IgD-negative memory B cell (primary cell): ENCODE results near the gene TCFL5. TPM values are rescaled to one million over a fixed set of nuclear protein-coding genes. Genes with fewer than 3 reads are reported as not detected.

Experiments
- H3K27ac Mint-ChIP-seq, 3 donors: one replicate each; pipeline ENCODE4 v1.8.0; 2020 to 2022; ENCODE audit warnings: mild to moderate bottlenecking in 3 of 3, mixed read lengths in 3 of 3, moderate library complexity in 1 of 3
- H3K27me3 Mint-ChIP-seq: one replicate; pipeline ENCODE4 v1.8.0; 2021; ENCODE audit warnings: mixed read lengths
- H3K36me3 Mint-ChIP-seq: one replicate; pipeline ENCODE4 v1.8.0; 2020; ENCODE audit warnings: mild to moderate bottlenecking, mixed read lengths
- H3K4me1 Mint-ChIP-seq, 3 donors: one replicate each; pipeline ENCODE4 v1.8.0; 2020 to 2022; ENCODE audit warnings: mixed read lengths in 3 of 3, mild to moderate bottlenecking in 1 of 3
- H3K4me3 Mint-ChIP-seq, 4 donors: one replicate each; pipeline ENCODE4 v1.8.0; 2020 to 2022; ENCODE audit warnings: mild to moderate bottlenecking in 4 of 4, mixed read lengths in 4 of 4, moderate library complexity in 3 of 4
- H3K9me3 Mint-ChIP-seq, 3 donors: one replicate each; pipeline ENCODE4 v1.8.0; 2020 to 2021; ENCODE audit warnings: mixed read lengths in 3 of 3, mild to moderate bottlenecking in 1 of 3
- polyA plus RNA-seq: library from polyadenylated mRNA; unstranded; fragments of 300-500 nt; fragmentation: Illumina TruSeq; gene quantifications from one replicate; pipeline ENCODE4 v1.2.3, GENCODE V29; 2021

The TCFL5 gene
- polyA plus RNA-seq, 1 donor from 2014 or later, result 1.2 TPM

- no peak within 1 kb of the TSS for H3K27ac Mint-ChIP-seq
- H3K4me1 Mint-ChIP-seq, result peaks cover 0 to 11% (median 6%) of the 10 kb centered on the region in 3 donors
- H3K9me3 Mint-ChIP-seq, result no peaks in the 10 kb centered on the region
- peaks cover 25% of the 10 kb centered on the region for H3K27me3 Mint-ChIP-seq
- H3K36me3 Mint-ChIP-seq, result no peaks in the 10 kb centered on the region
- peak within 1 kb of the TSS; percentile 8 to 85 (median 37) for H3K4me3 Mint-ChIP-seq
Observed at GRCh38 chr20:62816884-62817873, 44.4 kb downstream of the TCFL5 start, which contains the start of gene COL9A3. Gene COL9A3, plus strand, starts transcription at chr20:62817050. Its CDS starts 15 bp downstream, at chr20:62817065.

- H3K4me1 Mint-ChIP-seq, result peaks cover 0 to 11% (median 6%) of the 10 kb centered on the region in 3 donors
- peak overlapping the region; percentile 8 to 85 (median 37) for H3K4me3 Mint-ChIP-seq
- no peaks in the 10 kb centered on the region for H3K36me3 Mint-ChIP-seq
- H3K9me3 Mint-ChIP-seq, result no peaks in the 10 kb centered on the region
- no peak overlapping the region for H3K27ac Mint-ChIP-seq
- H3K27me3 Mint-ChIP-seq, result peaks cover 25% of the 10 kb centered on the region
Observed at GRCh38 chr20:62816031-62816883, 45.4 kb downstream of the TCFL5 start.

- Mint-ChIP-seq H3K9me3 (no peaks in the 10 kb centered on the region), H3K27me3 (peaks cover 24% of the 10 kb centered on the region), H3K36me3 (no peaks in the 10 kb centered on the region), H3K4me3 (peak overlapping the region in 3 of 4 donors; percentile 19 to 85 (median 55)), H3K4me1 (peaks cover 0 to 11% (median 6%) of the 10 kb centered on the region in 3 donors), H3K27ac (peak overlapping the region in 1 of 3 donors; percentile 16)
Observed at GRCh38 chr20:62815066-62815991, 46.3 kb downstream of the TCFL5 start.

- Mint-ChIP-seq H3K27ac (peak overlapping the region in 2 of 3 donors; percentile 42 to 46), H3K9me3 (no peaks in the 10 kb centered on the region), H3K4me1 (peaks cover 0 to 11% (median 6%) of the 10 kb centered on the region in 3 donors), H3K4me3 (peak overlapping the region in 1 of 4 donors; percentile 58), H3K27me3 (peaks cover 23% of the 10 kb centered on the region), H3K36me3 (no peaks in the 10 kb centered on the region)
Observed at GRCh38 chr20:62814709-62815065, 46.9 kb downstream of the TCFL5 start.

- peaks cover 23% of the 10 kb centered on the region for H3K27me3 Mint-ChIP-seq
- no peaks in the 10 kb centered on the region for H3K36me3 Mint-ChIP-seq
- peak overlapping the region in 2 of 3 donors; percentile 42 to 46 for H3K27ac Mint-ChIP-seq
- H3K9me3 Mint-ChIP-seq, result no peaks in the 10 kb centered on the region
- peak overlapping the region in 1 of 4 donors; percentile 58 for H3K4me3 Mint-ChIP-seq
- H3K4me1 Mint-ChIP-seq, result peaks cover 0 to 11% (median 6%) of the 10 kb centered on the region in 3 donors
Observed at GRCh38 chr20:62814060-62814708, 47.4 kb downstream of the TCFL5 start.

GRCh38 chr20:62813588-62813987 is 48.0 kb downstream of the TCFL5 start:
- Mint-ChIP-seq H3K27ac (no peak overlapping the region), H3K36me3 (no peaks in the 10 kb centered on the region), H3K4me1 (peaks cover 0 to 11% (median 6%) of the 10 kb centered on the region in 3 donors), H3K4me3 (no peak overlapping the region), H3K27me3 (peaks cover 23% of the 10 kb centered on the region), H3K9me3 (no peaks in the 10 kb centered on the region)

GRCh38 chr20:62812907-62813200 is 48.8 kb downstream of the TCFL5 start:
- Mint-ChIP-seq H3K4me3 (no peak overlapping the region), H3K36me3 (peaks cover 4% of the 10 kb centered on the region), H3K4me1 (peaks cover 6 to 15% (median 10%) of the 10 kb centered on the region in 3 donors), H3K27ac (no peak overlapping the region), H3K9me3 (no peaks in the 10 kb centered on the region), H3K27me3 (peaks cover 18% of the 10 kb centered on the region)

- peak overlapping the region in 1 of 3 donors; percentile 82 for H3K27ac Mint-ChIP-seq
- no peak overlapping the region for H3K4me3 Mint-ChIP-seq
- peaks cover 4% of the 10 kb centered on the region for H3K36me3 Mint-ChIP-seq
- no peaks in the 10 kb centered on the region for H3K9me3 Mint-ChIP-seq
- peaks cover 6 to 19% (median 11%) of the 10 kb centered on the region in 3 donors for H3K4me1 Mint-ChIP-seq
- peaks cover 18% of the 10 kb centered on the region for H3K27me3 Mint-ChIP-seq
Observed at GRCh38 chr20:62812181-62812906, 49.3 kb downstream of the TCFL5 start.

GRCh38 chr20:62811720-62812119 is 49.9 kb downstream of the TCFL5 start:
- H3K4me3 Mint-ChIP-seq, result no peak overlapping the region
- peaks cover 18% of the 10 kb centered on the region for H3K27me3 Mint-ChIP-seq
- peaks cover 6 to 20% (median 15%) of the 10 kb centered on the region in 3 donors for H3K4me1 Mint-ChIP-seq
- H3K27ac Mint-ChIP-seq, result peak overlapping the region in 1 of 3 donors; percentile 82
- peaks cover 4% of the 10 kb centered on the region for H3K36me3 Mint-ChIP-seq
- no peaks in the 10 kb centered on the region for H3K9me3 Mint-ChIP-seq

- Mint-ChIP-seq H3K4me1 (peaks cover 6 to 22% (median 16%) of the 10 kb centered on the region in 3 donors), H3K27ac (no peak overlapping the region), H3K36me3 (peaks cover 4% of the 10 kb centered on the region), H3K27me3 (peaks cover 16% of the 10 kb centered on the region), H3K9me3 (no peaks in the 10 kb centered on the region), H3K4me3 (no peak overlapping the region)
Observed at GRCh38 chr20:62811320-62811719, 50.3 kb downstream of the TCFL5 start.

GRCh38 chr20:62809530-62810428 is 51.8 kb downstream of the TCFL5 start:
- H3K4me1 Mint-ChIP-seq, result peaks cover 6 to 20% (median 15%) of the 10 kb centered on the region in 3 donors
- H3K9me3 Mint-ChIP-seq, result no peaks in the 10 kb centered on the region
- H3K27ac Mint-ChIP-seq, result no peak overlapping the region
- H3K27me3 Mint-ChIP-seq, result peaks cover 4% of the 10 kb centered on the region
- H3K4me3 Mint-ChIP-seq, result peak overlapping the region in 1 of 4 donors; percentile 68
- H3K36me3 Mint-ChIP-seq, result peaks cover 4% of the 10 kb centered on the region

- Mint-ChIP-seq H3K27me3 (no peaks in the 10 kb centered on the region), H3K9me3 (no peaks in the 10 kb centered on the region), H3K36me3 (peaks cover 4% of the 10 kb centered on the region), H3K4me1 (peaks cover 12 to 24% (median 16%) of the 10 kb centered on the region in 3 donors), H3K27ac (peak overlapping the region in 2 of 3 donors; percentile 89 to 93), H3K4me3 (peak overlapping the region; percentile 63 to 75 (median 68))
Observed at GRCh38 chr20:62808211-62808865, 53.3 kb downstream of the TCFL5 start.
